CD4-positive, alpha-beta T cell (primary cell): ENCODE results near the gene DEPDC5. TPM values are rescaled to one million over a fixed set of nuclear protein-coding genes. Genes with fewer than 3 reads are reported as not detected.

Experiments used
- ATAC-seq: fragments of 200-7000 bp; cut with Tn5 transposase; one replicate; pipeline ENCODE4 v1.10.0; 2022; ENCODE audit warnings: mild to moderate bottlenecking; ENCODE audit not compliant: poor library complexity
- CTCF ChIA-PET: fragments of 350-600 bp; sonication (Branson Sonifier 250); formaldehyde crosslinking; loops from one replicate; lab custom pipeline; 2021; ENCODE audit warnings: antibody characterized with exemption, inconsistent platforms; lab: Charles Lee
- POLR2A ChIA-PET: fragments of 350-600 bp; sonication (Branson Sonifier 250); formaldehyde crosslinking; loops from one replicate; lab custom pipeline; 2021; ENCODE audit warnings: antibody characterized with exemption, inconsistent platforms; lab: Charles Lee
- DNase-seq, 14 experiments: peaks; one replicate each; pipeline ENCODE4 v3.0.0-alpha.2; 2013 to 2020; ENCODE audit warnings: mixed read lengths in 2 of 14
- H3K27ac ChIP-seq, 2 donors: one replicate each; pipeline versions ENCODE4 v1.5.1 to v1.7.0; 2013; ENCODE audit warnings: low read length in 2 of 2, low read depth in 1 of 2, mild to moderate bottlenecking in 1 of 2
- H3K27me3 ChIP-seq, 2 experiments: 1 replicate in 1 of 2; 2 replicates in 1 of 2; pipeline versions ENCODE4 v1.6.1 to v1.7.0; 2013; ENCODE audit warnings: low read length in 2 of 2, control low read depth in 1 of 2, mild to moderate bottlenecking in 1 of 2, moderate library complexity in 1 of 2; ENCODE audit not compliant: insufficient read depth in 2 of 2, control insufficient read depth in 1 of 2
- H3K36me3 ChIP-seq: one replicate; pipeline ENCODE4 v1.6.1; 2013; ENCODE audit warnings: low read length, control low read depth; ENCODE audit not compliant: insufficient read depth
- H3K4me1 ChIP-seq: one replicate; pipeline ENCODE4 v1.6.1; 2013; ENCODE audit warnings: low read length, control low read depth; ENCODE audit not compliant: insufficient read depth
- H3K4me3 ChIP-seq: one replicate; pipeline ENCODE4 v1.5.1; 2013; ENCODE audit warnings: mild to moderate bottlenecking, low read length, moderate library complexity
- H3K9me3 ChIP-seq, 2 experiments: 1 replicate in 1 of 2; 2 replicates in 1 of 2; pipeline versions ENCODE4 v1.6.1 to v1.7.0; 2013; ENCODE audit warnings: low read length in 2 of 2, mild to moderate bottlenecking in 2 of 2, control low read depth in 1 of 2, moderate library complexity in 1 of 2; ENCODE audit not compliant: control insufficient read depth in 1 of 2, insufficient read depth in 1 of 2
- H3K27ac Mint-ChIP-seq: one replicate; pipeline ENCODE4 v1.8.0; 2020; ENCODE audit warnings: mixed read lengths
- H3K27me3 Mint-ChIP-seq: one replicate; pipeline ENCODE4 v1.8.0; 2021; ENCODE audit warnings: mixed read lengths
- H3K36me3 Mint-ChIP-seq: one replicate; pipeline ENCODE4 v1.8.0; 2021; ENCODE audit warnings: low read depth, mixed read lengths
- H3K4me1 Mint-ChIP-seq: one replicate; pipeline ENCODE4 v1.8.0; 2021; ENCODE audit warnings: low read depth, mixed read lengths
- H3K4me3 Mint-ChIP-seq: one replicate; pipeline ENCODE4 v1.8.0; 2020; ENCODE audit warnings: mild to moderate bottlenecking, mixed read lengths
- H3K9me3 Mint-ChIP-seq: one replicate; pipeline ENCODE4 v1.8.0; 2020; ENCODE audit warnings: mixed read lengths
- CTCF ChIP-seq: fragments of 200-600 bp; IDR thresholded peaks from one replicate; pipeline ENCODE4 v1.8.0; 2022; ENCODE audit warnings: antibody characterized with exemption, mild to moderate bottlenecking
- intact Hi-C, 2 experiments: fragments of 100-400 bp; cut with DNase I in 1 of 2; cut with micrococcal nuclease in 1 of 2; formaldehyde crosslinking; loops; one replicate each; pipeline versions ENCODE4 v1.15.1 to v1.9.0; 2023 to 2025; cut with DNase I, micrococcal nuclease
- total RNA-seq, 174 experiments: library from RNA in 2 of 174; stranded (reverse) in 2 of 174; gene quantifications; one replicate each; pipeline ENCODE4 v1.2.3 and lab custom pipeline; 2021 to 2026

DEPDC5 gene
- total RNA-seq, 2 experiments from 2014 or later, result 32.9 to 36.6 TPM

GRCh38 chr22:31932863-31933262 lies 179.0 kb downstream of the DEPDC5 start:
- Histone ChIP-seq H3K4me1 (no peaks in the 10 kb centered on the region), H3K27ac (no peak overlapping the region), H3K4me3 (no peak overlapping the region), H3K27me3 (peaks cover 0 to 2% of the 10 kb centered on the region in 2 experiments), H3K36me3 (no peaks in the 10 kb centered on the region), H3K9me3 (no peaks in the 10 kb centered on the region)
- DNase-seq (no peak), ATAC-seq (no peak)
- no peaks in the 10 kb centered on the region for H3K4me1 Mint-ChIP-seq
- H3K4me3 Mint-ChIP-seq, result no peak overlapping the region
- intact Hi-C loops, result no loop called here
- CTCF ChIA-PET, result no interaction called here
- H3K27me3 Mint-ChIP-seq, result peaks cover 4% of the 10 kb centered on the region
- POLR2A ChIA-PET, result no interaction called here
- no peaks in the 10 kb centered on the region for H3K9me3 Mint-ChIP-seq
- H3K27ac Mint-ChIP-seq, result no peak overlapping the region
- no peaks in the 10 kb centered on the region for H3K36me3 Mint-ChIP-seq
- TF ChIP-seq CTCF, result no peak

GRCh38 chr22:31933406-31933805 lies 179.6 kb downstream of the DEPDC5 start:
- Histone ChIP-seq H3K4me1 (no peaks in the 10 kb centered on the region), H3K27me3 (no peaks in the 10 kb centered on the region), H3K4me3 (no peak overlapping the region), H3K27ac (no peak overlapping the region), H3K36me3 (no peaks in the 10 kb centered on the region), H3K9me3 (no peaks in the 10 kb centered on the region)
- H3K27me3 Mint-ChIP-seq, result no peaks in the 10 kb centered on the region
- TF ChIP-seq CTCF, result no peak
- no peaks in the 10 kb centered on the region for H3K36me3 Mint-ChIP-seq
- H3K4me3 Mint-ChIP-seq, result no peak overlapping the region
- ChIA-PET POLR2A (no interaction called here), CTCF (no interaction called here)
- intact Hi-C loops, result no loop called here
- H3K27ac Mint-ChIP-seq, result no peak overlapping the region
- H3K4me1 Mint-ChIP-seq, result no peaks in the 10 kb centered on the region
- no peak for DNase-seq
- no peak for ATAC-seq
- H3K9me3 Mint-ChIP-seq, result no peaks in the 10 kb centered on the region

- no peaks in the 10 kb centered on the region for H3K9me3 ChIP-seq
- H3K36me3 ChIP-seq, result no peaks in the 10 kb centered on the region
- H3K4me1 ChIP-seq, result no peaks in the 10 kb centered on the region
- H3K27me3 ChIP-seq, result no peaks in the 10 kb centered on the region
- H3K9me3 Mint-ChIP-seq, result no peaks in the 10 kb centered on the region
- intact Hi-C loops, result no loop called here
- H3K27ac Mint-ChIP-seq, result no peak overlapping the region
- no peak for TF ChIP-seq CTCF
- H3K4me3 ChIP-seq, result no peak overlapping the region
- H3K27me3 Mint-ChIP-seq, result no peaks in the 10 kb centered on the region
- ChIA-PET POLR2A (no interaction called here), CTCF (no interaction called here)
- DNase-seq, result no peak
- no peaks in the 10 kb centered on the region for H3K4me1 Mint-ChIP-seq
- no peaks in the 10 kb centered on the region for H3K36me3 Mint-ChIP-seq
- no peak for ATAC-seq
- no peak overlapping the region for H3K27ac ChIP-seq
- H3K4me3 Mint-ChIP-seq, result no peak overlapping the region
These were observed 180.1 kb downstream of the DEPDC5 start for GRCh38 chr22:31933816-31934482.
